Activated gamma-delta T cell treated with Interleukin-2 at 50 U/mL for 16 hours (primary cell): Measurements from ENCODE around the gene TGM5.
"Not testable (repeated sequence)": the region's sequence is repeated elsewhere in the genome, so short reads cannot be mapped to it uniquely, and the experiment has no call there.

Experiments used
- DNase-seq: peaks from one replicate; pipeline ENCODE4 v3.0.0-alpha.2; 2020

TGM5 gene

DNA sequence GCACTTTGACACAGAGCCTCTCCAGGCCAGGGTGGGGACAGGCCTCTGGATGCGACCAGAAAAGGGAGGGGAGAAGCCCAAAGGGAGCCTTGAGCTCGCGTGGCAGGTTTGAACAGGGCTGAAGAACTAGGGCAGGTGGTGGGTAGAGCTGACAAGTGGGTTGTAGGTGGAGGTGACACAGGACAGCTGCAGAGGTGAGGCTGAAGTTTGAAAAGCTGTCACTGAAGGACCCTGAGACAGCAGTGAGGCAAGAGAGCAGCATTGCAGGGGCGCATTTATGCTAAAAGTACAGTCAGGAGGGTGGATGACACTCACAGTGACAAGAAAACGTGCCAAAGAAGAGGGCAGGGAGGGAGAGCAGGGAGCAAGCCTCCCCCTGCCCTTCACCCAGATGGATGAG, 24.1 kb downstream of the TGM5 start:
- no peak for DNase-seq

DNA sequence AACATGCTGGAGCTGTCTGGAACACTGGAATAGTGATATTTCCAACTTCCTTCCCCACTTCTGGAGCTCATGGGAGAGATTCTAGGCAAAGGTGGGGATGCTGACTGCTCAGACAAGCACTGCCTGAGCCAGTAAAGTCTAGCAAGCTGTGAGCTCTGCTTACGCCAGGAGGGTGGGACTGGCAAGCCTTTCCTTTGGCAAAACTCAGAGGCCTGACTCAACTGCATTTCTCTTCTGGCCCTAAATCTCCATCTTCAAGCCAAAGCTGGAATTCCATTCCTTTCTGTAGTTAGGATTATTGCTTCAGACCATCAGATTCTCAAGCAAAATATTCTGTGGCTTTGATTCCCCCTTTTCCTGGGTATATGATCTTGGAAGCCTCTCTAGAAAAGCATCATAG, 25.6 kb downstream of the TGM5 start:
- no peak for DNase-seq

DNA sequence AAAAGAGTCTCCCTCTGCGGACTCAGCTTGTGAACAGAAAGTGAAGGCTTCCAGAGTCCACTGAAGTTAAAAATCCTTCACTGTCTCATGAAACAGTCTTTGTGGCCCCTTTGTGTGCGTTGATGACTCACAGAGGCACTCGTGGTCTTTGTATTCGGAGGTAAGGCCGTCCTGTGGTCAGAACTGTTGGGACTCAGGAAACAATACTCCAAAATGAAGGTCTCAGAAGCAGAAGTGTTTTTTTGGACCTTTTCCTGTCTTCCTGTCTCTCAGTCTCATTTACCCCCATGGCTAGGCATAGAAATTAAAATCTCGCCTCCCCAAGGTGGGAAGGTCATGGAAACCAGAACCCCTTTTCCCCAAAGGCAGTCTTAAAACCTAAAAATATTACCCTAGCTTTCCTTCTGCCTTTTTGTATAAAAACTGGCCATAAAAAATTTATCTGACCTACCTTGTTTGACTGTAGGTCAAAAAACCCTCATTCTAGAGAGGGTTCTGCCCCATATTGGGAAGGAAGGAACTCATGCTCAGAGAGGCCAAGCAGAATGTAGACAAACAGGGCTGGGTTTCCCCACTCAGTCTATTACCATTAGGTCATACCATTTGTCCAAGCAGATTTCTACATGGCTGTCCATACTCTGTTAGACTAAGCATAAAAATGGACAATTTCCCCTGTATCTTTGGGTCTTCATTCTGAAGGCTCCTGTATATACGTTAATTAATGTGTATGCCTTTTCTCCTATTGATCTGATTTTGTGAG, 26.8 kb downstream of the TGM5 start:
- DNase-seq: no peak

DNA sequence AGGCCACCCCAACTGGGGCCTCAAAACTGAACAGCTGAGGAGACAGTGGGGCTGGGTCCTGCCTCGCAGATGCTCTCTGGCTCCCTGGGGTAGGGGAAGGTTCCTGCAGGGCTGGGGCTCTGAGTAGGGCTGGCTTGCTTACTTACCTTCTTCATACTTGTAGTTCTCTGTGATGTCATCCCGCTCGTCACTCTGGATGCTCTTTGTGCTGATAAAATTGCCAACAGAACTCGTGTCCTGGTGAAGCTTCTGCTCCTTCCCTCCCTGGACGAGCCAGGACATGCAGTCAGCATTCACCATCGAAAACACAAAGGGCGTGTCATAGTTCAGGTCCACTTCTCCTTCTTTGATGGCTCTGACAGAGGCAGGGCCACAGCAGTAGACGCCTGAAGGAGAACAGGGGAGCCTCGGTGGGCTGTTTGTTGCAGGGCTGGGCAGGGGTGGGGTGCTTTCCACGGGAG, 28.0 kb downstream of the TGM5 start:
- no peak for DNase-seq

DNA sequence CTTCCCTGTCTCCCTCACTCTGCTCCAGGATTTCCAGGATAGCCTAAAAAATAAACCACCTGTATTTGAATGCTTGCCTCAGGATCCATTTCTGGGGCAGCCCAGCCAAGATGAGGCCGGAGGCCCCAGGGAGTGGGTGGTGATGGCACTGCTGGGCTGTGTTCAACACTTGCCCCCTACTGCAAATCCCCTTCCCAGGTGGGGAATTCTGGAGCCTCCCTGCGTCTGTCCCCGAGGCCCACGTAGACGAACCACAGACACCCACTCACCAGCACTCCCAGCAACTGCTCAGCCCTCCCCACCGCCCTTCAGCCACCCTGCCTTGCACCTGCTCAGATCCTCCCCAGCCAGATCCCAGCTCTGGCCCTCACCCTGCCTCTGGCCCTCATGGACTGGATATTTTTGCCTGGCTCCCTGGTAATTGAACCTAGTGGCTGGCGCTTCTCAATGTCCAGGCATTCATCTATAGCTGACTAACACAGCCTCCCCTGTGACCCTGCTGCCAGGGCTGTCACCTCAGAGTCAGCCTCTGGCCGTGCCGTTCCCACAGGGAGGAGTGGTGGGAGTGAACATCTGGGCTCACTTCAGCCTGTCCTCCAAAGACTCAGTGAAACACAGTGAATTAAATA, 28.8 kb downstream of the TGM5 start:
- no peak for DNase-seq

DNA sequence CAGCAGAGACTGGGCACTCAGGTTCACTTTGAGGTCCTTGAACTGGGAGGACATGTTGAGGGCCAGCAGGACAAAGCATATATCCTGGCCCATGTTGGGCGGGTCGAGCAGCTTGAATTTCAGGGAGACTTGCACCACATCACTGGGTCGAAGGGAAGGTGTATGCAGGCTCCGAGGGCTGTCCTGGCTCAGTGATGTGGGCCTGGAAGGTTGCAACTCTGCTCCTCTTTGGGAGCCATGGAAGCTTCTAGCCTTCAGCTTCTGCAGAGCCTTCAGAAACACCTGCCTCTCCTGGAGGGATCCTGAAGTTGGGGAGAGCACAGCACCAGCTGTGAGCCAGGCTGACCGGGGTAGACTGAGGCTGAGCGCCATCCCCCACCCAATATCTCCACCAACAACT, 31.2 kb downstream of the TGM5 start:
- DNase-seq: no peak

DNA sequence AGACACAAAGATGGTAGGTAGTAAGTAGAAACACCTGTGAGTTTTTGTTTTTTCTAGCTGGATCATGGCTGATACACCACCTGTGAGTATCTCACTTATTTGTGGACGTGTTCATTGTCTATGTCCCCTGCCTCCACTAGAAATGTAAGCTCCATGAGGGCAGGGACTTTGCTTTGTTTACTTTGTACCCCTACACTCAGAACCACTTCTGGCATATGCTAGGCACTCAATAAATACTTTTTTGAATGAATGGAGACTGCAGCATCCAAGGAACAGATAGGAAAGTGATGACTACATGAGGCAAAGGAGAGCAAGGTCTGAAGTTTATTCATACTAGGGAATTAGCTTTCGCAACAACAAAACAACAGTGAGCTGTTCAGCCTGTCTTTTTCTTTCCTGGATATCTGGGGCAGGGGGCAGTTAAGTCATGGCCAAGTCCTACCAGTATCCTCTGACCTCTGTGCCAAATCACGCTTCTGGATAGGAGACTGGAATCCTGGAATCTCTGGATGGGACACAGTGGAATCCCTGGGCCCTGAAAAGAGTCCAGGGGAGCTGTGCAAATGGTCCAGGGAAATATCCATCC, 34.3 kb downstream of the TGM5 start:
- no peak for DNase-seq

DNA sequence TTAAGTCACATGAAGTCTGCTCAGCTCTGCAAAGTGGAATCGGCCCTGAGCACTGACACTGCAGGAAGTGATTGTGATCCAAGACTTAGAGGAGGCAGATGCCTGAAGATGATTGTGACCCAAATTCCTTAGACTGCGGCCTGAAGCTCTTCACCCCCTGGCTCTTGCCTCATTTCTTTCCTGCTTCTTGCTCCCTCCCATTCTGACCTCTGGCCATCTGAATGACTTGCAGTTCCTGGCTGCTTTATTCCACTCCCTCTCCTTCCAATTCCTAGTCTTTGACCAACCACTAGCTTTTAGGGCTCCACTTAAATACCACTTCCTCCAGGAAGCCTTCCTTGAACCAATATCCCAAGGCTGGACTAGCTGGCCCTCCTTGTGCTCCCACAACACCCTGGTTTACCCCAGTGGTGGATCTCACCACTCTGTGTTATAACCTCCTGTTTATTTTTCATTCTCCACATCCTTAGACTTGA, 36.0 kb downstream of the TGM5 start:
- no peak for DNase-seq

DNA sequence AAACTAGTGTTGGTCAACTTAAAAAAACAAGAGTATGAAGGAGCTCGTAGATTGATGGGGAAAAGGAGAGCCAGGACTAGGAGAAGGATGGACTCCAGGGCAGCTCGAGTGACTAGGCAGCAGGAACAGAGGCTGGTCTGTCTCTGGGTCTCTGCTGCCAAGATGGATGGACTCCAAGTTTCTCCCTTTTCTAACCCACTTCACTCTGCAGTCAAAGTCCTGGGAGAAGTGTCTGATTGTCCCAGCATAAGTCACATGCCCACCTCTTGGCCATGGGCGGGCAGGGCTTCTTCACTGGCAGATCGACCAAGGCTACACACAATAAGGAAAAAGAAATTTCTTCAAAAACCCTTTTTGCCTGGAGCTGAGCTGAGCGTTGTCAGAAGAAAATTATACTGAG, 36.8 kb downstream of the TGM5 start:
- DNase-seq: no peak

DNA sequence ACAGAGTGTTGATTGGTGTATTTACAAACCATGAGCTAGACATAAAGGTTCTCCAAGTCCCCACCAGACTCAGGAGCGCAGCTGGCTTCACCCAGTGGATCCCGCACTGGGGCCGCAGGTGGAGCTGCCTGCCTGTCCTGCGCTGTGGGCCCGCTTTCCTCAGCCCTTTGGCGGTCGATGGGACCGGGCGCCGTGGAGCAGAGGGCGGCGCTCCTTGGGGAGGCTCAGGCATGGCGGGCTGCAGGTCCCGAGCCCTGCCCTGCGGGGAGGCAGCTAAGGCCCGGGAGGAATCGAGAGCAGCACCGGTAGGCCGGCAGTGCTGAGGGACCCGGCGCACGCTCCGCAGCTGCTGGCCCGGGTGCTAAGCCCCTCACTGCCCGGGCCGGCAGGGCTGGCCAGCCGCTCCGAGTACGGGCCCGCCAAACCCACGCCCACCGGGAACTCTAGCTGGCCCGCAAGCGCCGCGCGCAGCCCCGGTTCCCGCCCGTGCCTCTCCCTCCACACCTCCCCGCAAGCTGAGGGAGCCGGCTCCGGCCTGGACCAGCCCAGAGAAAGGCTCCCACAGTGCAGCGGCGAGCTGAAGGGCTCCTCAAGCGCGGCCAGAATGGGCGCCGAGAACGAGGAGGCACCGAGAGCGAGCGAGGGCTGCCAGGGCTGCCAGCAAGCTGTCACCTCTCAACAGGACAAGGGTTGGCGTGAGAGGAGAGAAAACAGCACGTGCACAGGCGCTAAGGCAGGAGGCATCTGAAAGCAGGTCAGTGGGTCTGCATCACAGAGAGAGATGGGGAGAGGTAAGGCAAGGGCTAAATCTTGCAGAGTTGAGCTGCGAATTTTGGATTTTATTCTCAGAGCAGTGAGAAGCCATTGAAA, 40.1 kb downstream of the TGM5 start:
- DNase-seq: no peak

DNA sequence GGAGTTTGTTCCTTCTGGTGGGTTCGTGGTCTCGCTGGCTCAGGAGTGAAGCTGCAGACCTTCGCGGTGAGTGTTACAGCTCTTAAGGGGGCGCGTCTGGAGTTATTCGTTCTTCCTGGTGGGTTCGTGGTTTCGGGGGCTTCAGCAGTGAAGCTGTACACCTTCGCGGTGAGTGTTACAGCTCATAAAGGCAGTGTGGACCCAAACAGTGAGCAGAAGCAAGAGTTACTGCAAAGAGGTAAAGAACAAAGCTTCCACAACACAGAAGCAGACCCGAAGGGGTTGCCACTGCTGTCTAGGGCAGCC, 40.8 kb downstream of the TGM5 start:
- not testable (repeated sequence) for DNase-seq

DNA sequence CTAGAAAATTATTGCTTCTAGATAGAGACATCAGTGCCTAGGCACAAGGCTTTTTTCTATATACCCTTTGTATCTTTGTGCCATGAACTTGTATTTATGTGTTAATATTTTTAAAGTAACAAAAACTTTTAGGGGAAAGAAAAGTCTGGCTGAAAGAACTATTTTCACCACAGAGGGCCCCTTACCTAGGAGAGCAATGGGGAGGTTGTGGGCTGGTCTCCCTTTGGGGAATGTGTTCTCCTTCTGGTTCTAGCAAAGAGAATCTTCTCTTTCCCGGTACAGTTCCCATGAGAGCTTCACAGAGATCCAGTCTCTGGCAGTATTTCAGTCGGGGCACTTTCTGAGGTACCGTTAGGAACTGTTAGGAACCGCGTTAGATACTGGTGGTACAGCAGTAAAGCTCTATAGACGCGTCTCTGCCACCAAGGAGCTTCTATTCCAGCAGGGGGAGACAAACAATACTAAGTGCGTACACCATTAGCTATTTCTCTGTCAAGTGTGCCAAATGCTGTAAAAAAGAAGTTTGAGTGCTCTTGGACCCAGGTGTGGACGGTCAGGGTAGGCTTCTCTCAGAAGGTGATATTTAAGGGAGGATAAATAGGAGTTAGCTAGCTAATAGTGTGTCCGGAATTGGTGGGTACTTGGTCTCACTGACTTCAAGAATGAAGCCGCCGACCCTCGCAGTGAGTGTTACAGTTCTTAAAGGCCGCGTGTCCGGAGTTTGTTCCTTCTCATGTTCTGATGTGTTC, 41.4 kb downstream of the TGM5 start:
- peak; percentile 33 for DNase-seq

DNA sequence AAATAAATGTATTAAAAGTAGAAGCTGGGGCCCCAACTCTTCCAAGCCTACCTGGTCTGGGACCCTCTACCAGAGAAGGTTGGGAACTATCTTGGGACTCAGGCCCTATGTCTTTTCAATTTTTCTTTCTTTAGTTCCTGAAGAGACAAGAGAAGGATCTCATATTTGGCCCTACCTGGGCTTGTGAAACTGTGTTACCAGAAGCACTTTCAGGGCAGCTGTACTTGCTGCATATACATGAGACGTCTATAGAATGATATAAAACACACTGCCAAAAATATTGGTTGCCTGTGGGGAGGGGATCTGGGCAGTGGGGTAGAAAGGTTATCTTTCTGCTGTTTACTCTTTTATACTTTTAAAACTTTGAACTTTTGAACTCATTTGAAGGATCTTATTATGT, 45.3 kb downstream of the TGM5 start:
- no peak for DNase-seq

DNA sequence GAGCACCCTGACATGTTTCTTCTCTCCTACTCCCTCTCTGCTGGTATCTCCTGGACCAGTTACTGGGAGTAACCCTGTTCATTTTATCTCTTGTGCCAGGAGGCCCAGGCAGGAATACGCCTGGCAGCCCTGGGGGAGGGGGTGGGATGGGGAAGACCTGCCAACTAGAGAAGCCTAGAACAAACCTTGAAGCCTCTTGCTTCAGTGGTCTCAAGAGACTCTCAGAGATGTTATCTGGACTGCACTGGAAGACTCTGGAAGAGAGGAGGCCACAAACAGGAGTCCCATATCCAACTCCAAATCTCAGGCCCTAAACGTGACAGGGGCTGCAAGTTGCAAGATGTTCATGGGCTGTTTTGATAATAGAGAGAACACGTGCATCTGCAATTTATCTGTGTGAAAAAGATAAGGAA, 45.7 kb downstream of the TGM5 start, which contains the start of gene EPB42:
Gene EPB42, minus strand, starts transcription at position 28 of the 413 bp plus-strand sequence. CDS start 193 bp downstream, outside the sequence.
- DNase-seq: no peak

DNA sequence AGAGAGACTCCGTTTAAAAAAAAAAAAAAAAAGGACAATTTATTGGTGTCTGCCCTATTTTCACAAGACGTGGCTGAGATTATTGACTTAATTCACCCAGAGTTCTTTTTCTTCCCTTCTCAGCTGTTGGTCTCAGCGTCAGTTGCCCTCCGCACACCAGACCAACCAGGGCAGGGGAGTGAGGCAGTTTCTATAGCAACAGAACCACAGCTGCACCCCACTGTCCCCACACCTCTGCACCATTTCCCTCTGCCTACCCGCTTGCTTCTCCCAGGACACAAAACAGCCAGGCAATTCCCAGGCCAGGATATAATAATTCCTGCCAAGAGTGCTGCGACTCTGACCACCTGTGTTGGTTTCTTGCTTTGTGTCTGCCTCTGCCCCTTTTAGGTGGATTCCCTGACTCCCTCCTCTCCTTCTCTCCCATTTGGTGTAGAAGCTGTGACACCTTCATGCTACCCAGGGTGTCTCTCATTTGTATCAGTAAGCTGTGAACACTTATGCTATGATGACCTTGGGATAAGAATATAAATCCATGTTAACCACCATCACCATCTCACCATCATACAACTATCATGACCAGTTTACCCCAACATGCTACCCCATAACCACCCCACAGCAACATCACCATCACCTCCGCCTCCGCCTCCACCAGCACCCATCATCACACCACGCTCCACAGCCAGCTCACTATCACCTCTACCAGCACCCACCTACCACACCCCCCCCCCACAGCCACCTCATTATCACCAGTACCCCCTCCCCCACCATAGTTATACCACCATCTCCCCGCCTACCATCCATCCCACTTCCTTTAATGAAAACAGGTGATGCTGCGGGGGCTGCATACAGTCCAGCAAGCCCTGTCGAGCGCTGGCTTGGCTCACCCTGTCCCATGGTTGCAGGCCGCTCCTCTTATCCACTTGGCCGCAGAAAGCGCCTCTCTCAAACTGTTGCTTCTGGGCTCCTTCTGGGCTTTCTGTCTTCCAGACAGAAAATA, 46.5 kb downstream of the TGM5 start:
- no peak for DNase-seq

DNA sequence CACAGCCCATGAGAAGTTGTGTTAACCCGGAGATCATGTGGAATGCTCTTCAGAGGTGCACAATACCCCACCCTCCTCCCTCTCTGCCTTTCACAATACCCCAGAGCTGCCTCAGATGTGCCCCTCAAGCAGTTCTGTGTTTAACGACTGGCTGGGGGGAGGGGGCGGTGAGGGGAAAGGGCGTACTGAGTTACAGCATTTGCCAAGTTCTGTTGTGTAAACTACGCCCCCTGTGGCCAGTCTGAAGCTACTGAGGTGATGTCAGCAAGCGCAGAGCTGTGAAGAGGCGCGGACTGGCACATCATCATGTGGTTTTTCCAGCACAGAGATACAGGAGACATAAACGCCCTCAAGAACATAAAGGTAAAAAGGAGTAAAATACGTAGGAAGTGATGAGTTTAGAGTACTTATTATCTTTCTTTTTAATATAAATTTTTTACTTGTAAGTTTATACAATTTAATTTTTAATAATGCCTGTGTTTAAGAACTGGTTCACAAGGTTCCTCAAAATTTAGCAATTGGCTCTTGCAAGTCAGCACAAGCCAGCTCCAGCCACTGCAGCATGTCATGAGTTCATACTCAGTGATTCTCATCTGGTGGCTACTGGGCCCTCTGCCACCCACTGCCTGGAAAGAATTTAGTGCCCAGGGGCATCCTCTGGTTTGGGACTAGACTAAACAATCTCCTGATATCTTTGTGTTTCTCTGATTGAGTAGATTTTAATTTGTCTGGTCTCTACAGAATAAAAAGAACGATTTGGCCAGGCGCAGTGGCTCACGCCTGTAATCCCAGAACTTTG, 47.6 kb downstream of the TGM5 start:
- no peak for DNase-seq

DNA sequence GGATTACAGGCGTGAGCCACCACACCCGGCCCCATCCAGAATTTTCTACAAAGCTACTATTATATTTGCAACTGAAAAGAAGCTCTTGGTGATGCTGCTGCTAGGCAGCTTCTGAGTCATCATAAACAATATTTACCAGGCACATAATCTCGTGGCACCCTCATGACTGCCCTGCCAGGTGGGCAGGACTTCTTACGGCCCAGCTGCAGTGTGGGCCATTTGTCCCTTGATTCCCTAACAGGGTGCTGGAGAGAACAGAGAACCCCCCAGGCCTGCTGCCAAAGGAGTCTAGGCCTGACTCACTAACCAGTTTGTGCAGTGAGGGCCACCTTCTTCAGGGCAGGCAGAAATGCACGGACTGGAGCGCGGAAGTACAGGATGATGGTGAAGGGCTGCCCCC, 50.8 kb downstream of the TGM5 start:
- no peak for DNase-seq

DNA sequence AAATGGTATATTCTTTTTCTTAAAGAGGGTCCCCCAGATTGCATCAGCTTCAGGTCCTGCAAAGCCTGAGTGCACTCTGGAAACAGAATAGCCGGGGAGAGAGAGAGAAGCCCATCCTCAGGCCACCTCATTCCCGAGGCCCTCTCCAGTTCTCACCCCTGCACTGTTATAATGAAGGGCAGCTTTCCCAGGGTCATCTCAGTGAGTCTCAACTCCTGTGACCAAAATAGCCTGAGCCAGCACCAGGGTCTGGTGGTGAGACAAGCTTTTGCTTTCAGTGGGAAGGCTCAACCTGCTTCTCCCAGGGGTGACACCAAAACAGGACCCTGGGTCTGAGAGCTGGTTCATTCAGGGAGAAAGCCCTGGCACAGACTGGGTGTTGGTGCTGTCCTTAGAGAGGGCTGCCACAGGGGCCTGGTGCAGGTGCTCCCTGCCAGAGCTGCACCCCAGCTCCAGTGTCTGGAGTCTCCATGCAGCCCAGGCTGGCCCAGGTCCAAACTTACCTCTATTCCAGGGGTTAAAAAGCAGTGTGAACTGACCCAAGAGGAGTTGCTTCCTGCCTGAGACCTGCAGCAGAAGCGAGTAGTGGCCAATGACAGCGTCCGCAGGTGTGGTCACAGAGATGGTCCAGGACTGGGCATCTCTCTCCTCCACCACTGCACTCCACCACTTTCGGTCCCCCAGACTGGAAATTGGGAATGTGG, 52.0 kb downstream of the TGM5 start:
- DNase-seq: no peak

DNA sequence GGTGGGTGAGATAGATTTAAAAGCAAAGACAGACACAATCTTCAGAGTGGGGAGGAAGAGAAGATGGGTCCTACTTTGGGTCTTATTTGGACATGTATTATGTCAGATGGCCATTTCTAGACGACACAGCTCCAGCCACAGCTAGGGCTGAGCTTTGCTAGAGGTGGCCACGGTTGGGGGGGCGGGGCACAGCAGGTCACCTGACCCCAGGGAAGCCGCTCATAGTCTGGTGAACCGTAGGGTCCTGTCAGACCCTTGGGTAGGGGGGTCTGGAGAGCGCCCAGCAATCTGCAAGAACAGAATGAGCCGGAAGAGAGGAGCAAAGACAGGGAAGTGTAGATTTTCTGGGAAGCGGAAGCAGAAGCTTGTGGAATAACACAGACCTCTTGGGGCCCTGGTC, 52.6 kb downstream of the TGM5 start:
- DNase-seq: no peak

DNA sequence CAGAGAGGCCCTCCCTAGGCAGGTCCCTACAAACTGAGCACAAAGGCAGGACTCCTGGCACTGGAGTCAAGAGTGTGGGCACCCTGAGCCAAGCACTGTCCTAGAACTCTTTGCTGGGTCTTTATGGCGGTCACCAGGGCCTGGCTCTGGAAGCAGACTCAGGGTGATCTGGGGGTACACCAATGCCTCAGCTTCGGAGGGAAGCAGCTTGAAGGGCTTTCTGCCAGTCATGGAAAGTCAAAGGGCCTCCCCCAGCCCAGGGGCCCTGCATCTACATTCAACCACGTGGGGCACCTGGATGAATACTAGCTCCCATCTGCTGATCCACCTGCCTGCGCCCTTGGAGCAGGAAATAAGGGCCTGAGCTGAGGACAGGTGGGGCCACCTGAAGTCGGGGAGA, 53.3 kb downstream of the TGM5 start:
- no peak for DNase-seq
